Mucosa of rectum (tissue), 2 donors: ENCODE measurements around the gene PLEKHS1.

Experiments
- H3K27ac ChIP-seq, 2 donors: one replicate each; pipeline ENCODE4 v1.7.0; 2013; ENCODE audit warnings: inconsistent platforms in 2 of 2, low read depth in 2 of 2, low read length in 2 of 2
- H3K27me3 ChIP-seq, 2 donors: one replicate each; pipeline ENCODE4 v1.7.0; 2013; ENCODE audit warnings: low read length in 2 of 2; ENCODE audit not compliant: control insufficient read depth in 2 of 2, insufficient read depth in 2 of 2
- H3K36me3 ChIP-seq, 2 donors: one replicate each; pipeline ENCODE4 v1.7.0; 2013; ENCODE audit warnings: low read length in 2 of 2; ENCODE audit not compliant: control insufficient read depth in 2 of 2, insufficient read depth in 2 of 2
- H3K4me1 ChIP-seq, 2 donors: one replicate each; pipeline ENCODE4 v1.7.0; 2013; ENCODE audit warnings: low read length in 2 of 2, mild to moderate bottlenecking in 1 of 2; ENCODE audit not compliant: control insufficient read depth in 2 of 2, insufficient read depth in 2 of 2
- H3K4me3 ChIP-seq, 2 donors: one replicate each; pipeline ENCODE4 v1.7.0; 2013; ENCODE audit warnings: low read length in 2 of 2
- H3K9ac ChIP-seq, 2 donors: one replicate each; pipeline ENCODE4 v1.7.0; 2013; ENCODE audit warnings: low read length in 2 of 2, low read depth in 1 of 2, mild to moderate bottlenecking in 1 of 2
- H3K9me3 ChIP-seq, 2 donors: one replicate each; pipeline ENCODE4 v1.7.0; 2013; ENCODE audit warnings: low read length in 2 of 2; ENCODE audit not compliant: control insufficient read depth in 2 of 2
- donor health status: healthy.
- donor health status: Normal muscosa, but diverticular disease.

Gene PLEKHS1

DNA sequence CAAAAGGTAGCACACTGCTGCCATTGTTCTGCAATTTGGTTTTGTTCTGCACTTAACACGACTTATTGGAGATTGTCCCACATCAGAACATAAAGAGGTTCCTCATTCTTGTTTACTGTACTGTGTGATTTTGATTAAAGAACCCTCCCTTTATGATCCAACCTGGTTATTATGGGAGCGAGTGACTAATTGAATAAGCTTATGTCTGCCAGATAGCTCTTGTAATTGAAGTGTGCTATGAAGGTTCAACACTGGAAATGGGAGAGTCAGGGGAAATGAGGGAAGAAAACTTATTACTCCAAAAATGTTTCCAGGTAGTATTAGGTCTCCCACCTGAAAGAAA is 37.9 kb upstream of the PLEKHS1 start:
- Histone ChIP-seq H3K4me1 (peaks cover 2 to 3% of the 10 kb centered on the region in 2 donors), H3K27me3 (no peaks in the 10 kb centered on the region), H3K9ac (no peak overlapping the region), H3K9me3 (no peaks in the 10 kb centered on the region), H3K36me3 (peaks cover 15 to 23% of the 10 kb centered on the region in 2 donors), H3K4me3 (no peak overlapping the region), H3K27ac (peak overlapping the region in 1 of 2 donors; percentile 63)

DNA sequence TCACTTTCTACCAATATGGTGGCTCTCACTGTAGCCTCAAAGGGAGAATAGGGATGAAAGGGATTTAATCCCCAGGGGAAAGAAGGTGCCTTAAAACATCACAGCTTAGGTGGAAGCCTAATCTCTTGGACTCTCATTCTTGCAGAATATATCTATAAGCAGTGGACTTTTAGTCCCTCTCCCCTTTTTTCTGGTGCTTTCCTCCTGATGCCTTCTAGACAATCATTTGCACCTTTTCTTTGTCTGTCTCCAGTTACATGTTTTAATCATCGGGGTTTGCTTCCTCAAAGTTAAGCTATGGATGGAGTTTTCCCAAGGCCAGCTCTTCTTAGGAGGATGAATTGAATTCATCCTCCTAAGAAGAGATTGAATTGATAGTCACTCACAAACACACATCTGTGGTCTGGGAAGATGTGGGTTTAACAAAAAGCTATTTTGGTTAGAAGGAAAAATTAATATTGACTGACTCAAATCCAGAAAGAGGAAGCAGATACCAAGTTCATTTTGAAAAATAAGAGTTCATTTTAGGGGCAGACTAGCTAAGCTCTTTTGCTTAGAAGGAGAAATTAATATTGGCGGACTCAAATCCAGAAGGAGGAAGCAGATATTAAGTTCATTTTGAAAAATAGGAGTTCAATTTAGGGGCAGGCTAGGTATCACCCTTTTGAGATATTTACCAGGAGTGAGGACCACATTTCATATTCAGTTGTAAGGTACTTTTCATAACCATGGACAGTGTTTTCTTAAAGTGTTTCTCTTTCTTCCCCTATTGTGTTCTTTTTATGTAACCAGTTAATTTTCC is 35.2 kb upstream of the PLEKHS1 start:
- Histone ChIP-seq H3K27ac (no peak overlapping the region), H3K36me3 (peaks cover 16 to 24% of the 10 kb centered on the region in 2 donors), H3K4me1 (peaks cover 2 to 3% of the 10 kb centered on the region in 2 donors), H3K9ac (no peak overlapping the region), H3K9me3 (no peaks in the 10 kb centered on the region), H3K27me3 (no peaks in the 10 kb centered on the region), H3K4me3 (no peak overlapping the region)

DNA sequence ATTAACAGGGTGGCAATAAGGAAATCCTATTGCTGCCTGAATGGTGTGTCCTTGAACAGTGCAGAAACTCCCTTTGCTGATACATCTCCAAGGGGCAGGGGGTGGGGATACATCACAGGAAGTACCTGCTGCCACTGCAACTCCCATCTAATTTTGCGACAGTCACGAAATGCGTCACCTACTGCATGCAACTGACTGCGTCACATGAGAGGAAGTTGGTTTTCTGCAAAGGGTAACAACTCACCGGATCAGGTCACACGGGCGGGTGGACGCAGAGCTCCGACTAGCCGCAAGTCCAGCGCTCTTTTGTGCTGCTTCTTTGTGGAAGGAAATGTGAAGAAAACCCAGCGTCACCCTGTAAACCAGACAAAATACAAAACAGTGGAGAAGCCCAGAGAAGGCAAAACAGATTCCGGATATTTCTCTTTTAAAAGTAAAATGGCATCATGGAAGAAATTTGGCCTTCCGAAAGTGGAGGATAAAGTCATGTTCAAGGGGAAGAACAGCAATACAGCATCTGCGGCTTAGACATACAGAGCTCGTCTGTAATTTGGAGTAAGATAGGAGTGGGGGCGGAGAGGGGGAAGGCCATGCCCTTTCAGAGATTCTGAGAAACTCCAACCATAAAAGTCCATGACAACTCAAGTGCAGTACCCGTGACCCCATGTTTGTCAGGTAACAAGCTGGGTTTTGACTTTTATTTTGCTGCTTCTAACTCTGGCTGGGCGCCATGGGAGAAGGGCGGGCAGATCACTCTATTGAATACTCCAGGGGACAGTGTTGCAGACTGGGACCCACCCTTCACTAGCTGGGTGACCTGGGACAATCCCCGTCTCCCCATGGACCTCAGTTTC is 32.3 kb upstream of the PLEKHS1 start:
- no peaks in the 10 kb centered on the region for H3K27me3 ChIP-seq
- peak overlapping the region; percentile 63 to 86 for H3K27ac ChIP-seq
- peaks cover 33 to 34% of the 10 kb centered on the region in 2 donors for H3K36me3 ChIP-seq
- H3K4me3 ChIP-seq = peak overlapping the region; percentile 48 to 83
- H3K4me1 ChIP-seq = peaks cover 0 to 2% of the 10 kb centered on the region in 2 donors
- H3K9ac ChIP-seq = peak overlapping the region; percentile 4 to 82
- no peaks in the 10 kb centered on the region for H3K9me3 ChIP-seq

DNA sequence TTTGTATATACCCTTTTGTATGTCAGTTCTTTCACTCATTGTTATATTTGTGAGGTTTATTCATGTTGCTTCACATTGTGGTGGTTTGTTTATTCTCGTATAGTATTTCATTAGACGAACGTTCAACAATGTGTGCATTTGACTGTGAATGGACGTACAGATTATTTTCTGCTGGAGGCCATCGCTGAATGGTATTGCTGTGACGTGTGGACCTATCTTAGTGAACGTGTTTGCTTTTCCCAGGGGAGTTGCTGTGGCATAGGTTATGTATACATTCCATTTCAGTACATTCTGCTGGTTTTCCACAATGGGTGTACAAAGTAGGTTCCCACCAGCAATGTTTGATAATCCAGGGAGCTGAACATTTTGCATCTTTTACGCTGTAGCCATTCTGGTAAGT is 31.1 kb upstream of the PLEKHS1 start:
- H3K27me3 ChIP-seq = no peaks in the 10 kb centered on the region
- no peaks in the 10 kb centered on the region for H3K9me3 ChIP-seq
- peaks cover 0 to 2% of the 10 kb centered on the region in 2 donors for H3K4me1 ChIP-seq
- no peak overlapping the region for H3K9ac ChIP-seq
- H3K27ac ChIP-seq = no peak overlapping the region
- H3K36me3 ChIP-seq = peaks cover 36 to 43% of the 10 kb centered on the region in 2 donors
- H3K4me3 ChIP-seq = peak overlapping the region in 1 of 2 donors; percentile 83

DNA sequence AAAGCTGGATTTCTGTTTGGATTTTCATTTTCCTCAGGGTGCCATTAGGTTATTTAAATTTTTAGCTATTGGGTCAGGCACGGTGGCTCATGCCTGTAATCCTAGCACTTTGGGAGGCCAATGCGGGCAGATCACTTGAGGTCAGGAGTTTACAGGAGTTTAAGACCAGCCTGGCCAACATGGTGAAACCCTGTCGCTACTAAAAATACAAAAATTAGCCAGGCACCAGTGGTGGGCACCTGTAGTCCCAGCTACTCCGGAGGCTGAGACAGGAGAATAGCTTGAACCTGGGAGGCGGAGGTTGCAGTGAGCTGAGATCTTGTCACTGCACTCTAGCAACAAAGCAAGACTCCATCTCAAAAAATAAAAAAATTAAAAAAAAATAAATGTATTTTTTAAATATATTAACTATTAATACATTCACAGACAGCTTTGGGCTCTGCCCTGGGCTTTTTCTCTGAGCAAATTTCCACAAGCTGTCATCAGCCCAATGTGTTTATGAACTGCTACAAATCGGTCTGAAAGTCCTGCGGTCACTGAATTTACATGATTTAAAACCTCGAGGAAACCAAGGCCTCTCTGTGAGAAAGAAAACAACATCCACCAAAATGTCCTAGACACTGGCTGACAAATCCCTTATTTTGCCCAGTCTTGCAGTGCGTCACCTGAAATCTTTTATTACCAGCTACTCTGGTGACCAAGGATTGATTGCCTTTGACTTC is 19.2 kb upstream of the PLEKHS1 start:
- Histone ChIP-seq H3K9ac (no peak overlapping the region), H3K4me3 (no peak overlapping the region), H3K9me3 (peaks cover 0 to 5% of the 10 kb centered on the region in 2 donors), H3K36me3 (peaks cover 26 to 33% of the 10 kb centered on the region in 2 donors), H3K27me3 (no peaks in the 10 kb centered on the region), H3K4me1 (peaks cover 3 to 4% of the 10 kb centered on the region in 2 donors), H3K27ac (no peak overlapping the region)

DNA sequence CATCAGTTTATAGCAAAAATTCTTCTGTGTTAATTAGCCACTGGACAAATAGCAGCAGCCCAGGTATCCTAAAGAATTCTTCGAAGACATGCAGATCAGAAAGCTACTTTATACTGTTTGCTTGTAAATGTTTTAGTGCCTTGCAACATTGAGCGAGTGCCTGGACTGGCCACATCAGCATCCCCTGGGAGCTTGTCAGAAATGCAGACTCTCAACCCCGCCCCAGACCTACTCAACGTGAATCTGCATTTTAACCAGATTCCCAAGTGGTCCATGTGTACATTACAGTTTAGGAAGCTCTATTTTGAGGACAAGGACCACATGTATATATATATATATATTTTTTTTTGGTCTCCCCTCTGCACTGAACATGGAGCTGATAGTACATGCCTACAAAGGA is 18.5 kb upstream of the PLEKHS1 start:
- H3K36me3 ChIP-seq = peaks cover 22 to 29% of the 10 kb centered on the region in 2 donors
- no peak overlapping the region for H3K27ac ChIP-seq
- H3K9me3 ChIP-seq = peaks cover 0 to 5% of the 10 kb centered on the region in 2 donors
- H3K4me1 ChIP-seq = peaks cover 3 to 4% of the 10 kb centered on the region in 2 donors
- no peaks in the 10 kb centered on the region for H3K27me3 ChIP-seq
- no peak overlapping the region for H3K4me3 ChIP-seq
- no peak overlapping the region for H3K9ac ChIP-seq

DNA sequence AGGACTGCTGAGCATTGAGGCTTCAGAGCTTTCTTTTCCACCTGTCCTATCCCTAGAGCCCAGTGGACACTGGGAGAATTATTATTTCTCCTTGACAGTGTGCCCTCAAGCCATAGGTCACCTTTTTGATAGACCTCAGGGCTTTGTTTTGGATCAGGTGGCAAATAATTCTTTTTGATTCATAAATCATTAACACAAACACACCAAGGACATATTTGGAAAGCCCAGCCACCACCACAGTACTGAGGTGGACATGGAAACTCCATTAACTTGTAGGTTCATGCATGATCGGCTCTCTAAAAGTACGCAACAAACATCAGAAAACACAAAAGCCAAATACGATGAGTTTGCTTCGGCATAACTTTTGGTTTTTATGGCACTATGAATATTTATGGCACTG is 17.8 kb upstream of the PLEKHS1 start:
- H3K36me3 ChIP-seq = peaks cover 15 to 22% of the 10 kb centered on the region in 2 donors
- H3K9me3 ChIP-seq = peaks cover 0 to 5% of the 10 kb centered on the region in 2 donors
- no peak overlapping the region for H3K27ac ChIP-seq
- H3K4me3 ChIP-seq = no peak overlapping the region
- H3K4me1 ChIP-seq = peaks cover 3 to 4% of the 10 kb centered on the region in 2 donors
- no peak overlapping the region for H3K9ac ChIP-seq
- no peaks in the 10 kb centered on the region for H3K27me3 ChIP-seq

DNA sequence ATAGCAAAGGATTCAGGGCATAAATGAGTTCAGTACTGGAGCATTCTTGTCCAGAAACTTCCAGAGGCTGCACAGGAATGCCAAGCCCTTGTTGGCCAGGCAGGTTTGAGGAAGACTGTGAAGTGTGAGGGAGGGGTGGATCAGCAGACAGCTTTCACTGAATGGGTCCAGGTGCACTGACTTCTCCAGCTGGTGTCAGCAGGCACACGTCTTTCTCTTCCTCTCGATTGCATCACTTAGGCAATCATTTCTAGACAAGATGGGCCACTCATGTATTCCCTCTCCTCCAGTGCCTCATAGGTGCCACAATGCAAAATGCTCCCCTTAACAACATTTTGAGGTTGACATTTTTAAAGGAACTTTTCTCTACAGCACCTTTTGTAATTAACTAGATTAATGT is 15.6 kb upstream of the PLEKHS1 start:
- H3K27ac ChIP-seq = no peak overlapping the region
- H3K4me3 ChIP-seq = no peak overlapping the region
- no peaks in the 10 kb centered on the region for H3K27me3 ChIP-seq
- H3K9ac ChIP-seq = no peak overlapping the region
- peaks cover 0 to 5% of the 10 kb centered on the region in 2 donors for H3K36me3 ChIP-seq
- peaks cover 3 to 4% of the 10 kb centered on the region in 2 donors for H3K4me1 ChIP-seq
- no peaks in the 10 kb centered on the region for H3K9me3 ChIP-seq

DNA sequence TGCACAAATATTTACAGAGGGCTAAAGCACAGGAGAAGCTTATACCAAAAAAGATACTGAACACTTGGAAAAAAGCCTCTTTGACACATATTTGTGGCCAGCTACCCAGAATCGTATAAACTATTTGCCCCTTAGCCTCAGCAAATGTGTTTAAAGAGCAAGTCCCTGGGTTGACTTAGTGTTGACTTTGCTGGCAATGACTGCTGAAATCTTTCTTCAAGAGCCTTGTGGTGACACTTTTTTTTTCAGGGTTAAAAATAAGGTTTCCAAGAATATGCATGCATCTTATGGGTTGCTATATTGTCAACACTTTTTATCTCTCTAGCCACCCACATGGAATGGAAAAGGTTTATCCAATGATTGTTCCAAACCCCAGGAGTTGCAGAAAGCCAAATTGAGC is 14.9 kb upstream of the PLEKHS1 start:
- no peak overlapping the region for H3K4me3 ChIP-seq

More for the DNA sequence above, 14.9 kb upstream of the PLEKHS1 start:
- H3K4me1 ChIP-seq = peaks cover 3 to 4% of the 10 kb centered on the region in 2 donors
- no peaks in the 10 kb centered on the region for H3K27me3 ChIP-seq
- peaks cover 0 to 5% of the 10 kb centered on the region in 2 donors for H3K36me3 ChIP-seq
- no peak overlapping the region for H3K27ac ChIP-seq
- no peak overlapping the region for H3K9ac ChIP-seq
- no peaks in the 10 kb centered on the region for H3K9me3 ChIP-seq
